ENCODE data around the gene PCDHGB4. TPM values are rescaled to one million over a fixed set of nuclear protein-coding genes. Genes with fewer than 3 reads are reported as not detected.
A peak's percentile ranks its signal among the peaks of the same experiment; 100 is the strongest.
"Not testable (repeated sequence)": the region's sequence is repeated elsewhere in the genome, so short reads cannot be mapped to it uniquely, and the experiment has no call there.

Gene PCDHGB4
- total RNA-seq, 1 donor from 2014 or later, result 2.1 TPM

GRCh38 chr5:141371572-141372475 is 15.7 kb upstream of the PCDHGB4 start:
- FAIRE-seq (no peak), DNase-seq (ENCODE audit: low read depth) (no peak)
- no peak for TF ChIP-seq CTCF (IDR thresholded peaks at IDR 0.05; ENCODE audit: insufficient read depth, low read length, severe bottlenecking)
- Histone ChIP-seq H3K4me3 (ENCODE audit: low read depth, low read length) (no peak overlapping the region), H3K27me3 (ENCODE audit: control insufficient read depth, insufficient read depth, low read length) (peaks cover 9% of the 10 kb centered on the region), H3K36me3 (ENCODE audit: control insufficient read depth, insufficient read depth, low read length) (no peaks in the 10 kb centered on the region)

GRCh38 chr5:141373673-141374317 is 13.7 kb upstream of the PCDHGB4 start, which contains the start of gene PCDHGA6:
TSS of gene PCDHGA6 (plus strand) at chr5:141373891. CDS start at chr5:141374084, 193 bp downstream.
- DNase-seq (ENCODE audit: low read depth) (peak; percentile 29), FAIRE-seq (no peak)
- no peaks in the 10 kb centered on the region for H3K36me3 ChIP-seq (ENCODE audit: control insufficient read depth, insufficient read depth, low read length)
- TF ChIP-seq CTCF (IDR thresholded peaks at IDR 0.05; ENCODE audit: insufficient read depth, low read length, severe bottlenecking), result peak; percentile 36
- H3K27me3 ChIP-seq (ENCODE audit: control insufficient read depth, insufficient read depth, low read length), result peaks cover 9% of the 10 kb centered on the region
- H3K4me3 ChIP-seq (ENCODE audit: low read depth, low read length), result peak within 1 kb of the TSS; percentile 19

GRCh38 chr5:141374627-141375026 is 12.9 kb upstream of the PCDHGB4 start:
- FAIRE-seq (peak; percentile 55), DNase-seq (ENCODE audit: low read depth) (no peak)
- TF ChIP-seq CTCF (IDR thresholded peaks at IDR 0.05; ENCODE audit: insufficient read depth, low read length, severe bottlenecking), result no peak
- Histone ChIP-seq H3K27me3 (ENCODE audit: control insufficient read depth, insufficient read depth, low read length) (peaks cover 9% of the 10 kb centered on the region), H3K4me3 (ENCODE audit: low read depth, low read length) (no peak overlapping the region), H3K36me3 (ENCODE audit: control insufficient read depth, insufficient read depth, low read length) (no peaks in the 10 kb centered on the region)

- H3K4me3 ChIP-seq (ENCODE audit: low read depth, low read length); FAIRE-seq; H3K27me3 ChIP-seq (ENCODE audit: control insufficient read depth, insufficient read depth, low read length); DNase-seq (ENCODE audit: low read depth); H3K36me3 ChIP-seq (ENCODE audit: control insufficient read depth, insufficient read depth, low read length): not testable (repeated sequence)
These were observed 11.9 kb upstream of the PCDHGB4 start for GRCh38 chr5:141375444-141376155.

GRCh38 chr5:141382469-141383294 is 4.8 kb upstream of the PCDHGB4 start, which contains the start of gene PCDHGA7:
TSS of gene PCDHGA7 (plus strand) at chr5:141382742. CDS start at chr5:141382900, 158 bp downstream.
- no peak for FAIRE-seq
- H3K4me3 ChIP-seq (ENCODE audit: low read depth, low read length), result peak within 1 kb of the TSS; percentile 27
- DNase-seq (ENCODE audit: low read depth), result peak; percentile 12

More at GRCh38 chr5:141382469-141383294, 4.8 kb upstream of the PCDHGB4 start, which contains the start of gene PCDHGA7:
- no peaks in the 10 kb centered on the region for H3K36me3 ChIP-seq (ENCODE audit: control insufficient read depth, insufficient read depth, low read length)
- H3K27me3 ChIP-seq (ENCODE audit: control insufficient read depth, insufficient read depth, low read length), result no peaks in the 10 kb centered on the region
- TF ChIP-seq CTCF (IDR thresholded peaks at IDR 0.05; ENCODE audit: insufficient read depth, low read length, severe bottlenecking), result peak; percentile 29

All from bronchial epithelial cell (primary cell).